Measurements from ENCODE around the gene LMF1.

- TF ChIP-seq REST (IDR thresholded peaks at IDR 0.05; ENCODE audit: borderline replicate concordance) (no peak), MXI1 (conservative IDR thresholded peaks at IDR 0.05; ENCODE audit: poor library complexity, severe bottlenecking) (no peak), POLR2AphosphoS5 (IDR thresholded peaks at IDR 0.05) (no peak), EP300 (conservative IDR thresholded peaks at IDR 0.05; ENCODE audit: poor library complexity, severe bottlenecking) (no peak), CTCF (IDR thresholded peaks at IDR 0.05; ENCODE audit: poor library complexity, severe bottlenecking) (no peak), SMC3 (conservative IDR thresholded peaks at IDR 0.05; ENCODE audit: poor library complexity) (no peak), EZH2 (IDR thresholded peaks at IDR 0.05; ENCODE audit: borderline replicate concordance, insufficient read depth, low read length, poor library complexity, severe bottlenecking) (no peak)
Observed at GRCh38 chr16:1010815-1011214, 40.0 kb upstream of the LMF1 start.

Data from neural cell (in vitro differentiated cells).